Measurements from ENCODE around the gene ELOVL7. TPM values are rescaled to one million over a fixed set of nuclear protein-coding genes. Genes with fewer than 3 reads are reported as not detected.

Gene ELOVL7
- total RNA-seq, 1 experiment from 2014 or later = 2.9 TPM

DNA sequence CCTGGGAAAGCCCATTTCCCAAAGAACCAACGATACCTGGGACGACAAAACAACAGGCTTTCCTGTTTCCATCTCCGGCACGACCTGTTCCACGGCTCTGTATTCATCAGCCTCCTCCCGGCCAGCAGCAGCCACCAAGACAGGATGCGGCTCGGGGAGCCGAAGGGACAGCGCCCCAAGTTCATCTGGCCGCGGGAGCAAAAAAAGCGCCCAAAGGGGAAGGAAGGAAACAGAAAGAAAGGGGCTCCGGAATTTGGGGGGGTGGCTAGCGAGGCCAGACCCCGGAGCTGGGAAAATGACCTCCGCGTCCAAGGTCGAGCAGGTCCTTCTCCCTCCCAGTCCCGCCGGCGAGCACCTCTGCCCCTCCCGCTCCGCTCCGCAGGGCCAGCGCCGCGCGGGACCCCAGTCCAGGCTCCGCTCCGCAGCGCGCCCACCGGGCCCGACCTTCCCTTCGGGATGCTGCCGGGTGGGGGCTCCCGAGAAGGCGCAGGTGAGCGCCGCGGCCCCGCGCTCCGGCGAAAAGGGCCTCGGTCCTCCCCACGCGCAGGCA, 608 bp downstream of the ELOVL7 start:
- Histone ChIP-seq H3K4me1 (ENCODE audit: control insufficient read depth, insufficient read depth, low read length) (no peaks in the 10 kb centered on the region), H3K27ac (ENCODE audit: low read length) (no peak overlapping the region), H3K36me3 (ENCODE audit: control insufficient read depth, insufficient read depth, low read length) (no peaks in the 10 kb centered on the region), H3K9me3 (ENCODE audit: control insufficient read depth, insufficient read depth, low read depth, low read length) (no peaks in the 10 kb centered on the region), H3K27me3 (ENCODE audit: control insufficient read depth, insufficient read depth, low read length) (peaks cover 27% of the 10 kb centered on the region), H3K4me3 (ENCODE audit: low read depth in 2 of 2, low read length in 2 of 2) (peak overlapping the region; percentile 59 to 69)
- CTCF ChIA-PET = interaction anchor here (0.7 kb wide), 1 partner anchor 374 kb away, joined by 3 read pairs; no protein-coding TSS in a partner anchor
- no TSS peak for BruUV-seq (replicated peaks)
- POLR2A ChIA-PET = no interaction called here
- intact Hi-C loops (cut with micrococcal nuclease; ENCODE audit: unreplicated experiment) (loop anchor here (5.0 kb wide), 1 partner anchor 166 kb away; no protein-coding TSS in a partner anchor), in situ Hi-C loops (cut with HindIII; ENCODE audit: low pct_unique_long_range_greater_than_20kb, low sequenced_read_pairs) (no loop called here)
- TF ChIP-seq POLR2AphosphoS5 (IDR thresholded peaks at IDR 0.05; ENCODE audit: low read depth, low read length) (no peak), REST (IDR thresholded peaks at IDR 0.05; ENCODE audit: insufficient read depth in 1 of 2, low read depth in 2 of 2, low read length in 1 of 2) (no peak), TCF7L2 (IDR thresholded peaks at IDR 0.05; ENCODE audit: low read depth, low read length) (no peak), SIN3A (IDR thresholded peaks at IDR 0.05; ENCODE audit: borderline replicate concordance, insufficient read depth, low read depth, low read length) (no peak)
- TF ChIP-seq, protein P1, sequence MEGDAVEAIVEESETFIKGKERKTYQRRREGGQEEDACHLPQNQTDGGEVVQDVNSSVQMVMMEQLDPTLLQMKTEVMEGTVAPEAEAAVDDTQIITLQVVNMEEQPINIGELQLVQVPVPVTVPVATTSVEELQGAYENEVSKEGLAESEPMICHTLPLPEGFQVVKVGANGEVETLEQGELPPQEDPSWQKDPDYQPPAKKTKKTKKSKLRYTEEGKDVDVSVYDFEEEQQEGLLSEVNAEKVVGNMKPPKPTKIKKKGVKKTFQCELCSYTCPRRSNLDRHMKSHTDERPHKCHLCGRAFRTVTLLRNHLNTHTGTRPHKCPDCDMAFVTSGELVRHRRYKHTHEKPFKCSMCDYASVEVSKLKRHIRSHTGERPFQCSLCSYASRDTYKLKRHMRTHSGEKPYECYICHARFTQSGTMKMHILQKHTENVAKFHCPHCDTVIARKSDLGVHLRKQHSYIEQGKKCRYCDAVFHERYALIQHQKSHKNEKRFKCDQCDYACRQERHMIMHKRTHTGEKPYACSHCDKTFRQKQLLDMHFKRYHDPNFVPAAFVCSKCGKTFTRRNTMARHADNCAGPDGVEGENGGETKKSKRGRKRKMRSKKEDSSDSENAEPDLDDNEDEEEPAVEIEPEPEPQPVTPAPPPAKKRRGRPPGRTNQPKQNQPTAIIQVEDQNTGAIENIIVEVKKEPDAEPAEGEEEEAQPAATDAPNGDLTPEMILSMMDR (IDR thresholded peaks at IDR 0.05) = no peak
- DNase-seq (ENCODE audit: low read depth, low spot score) = no peak
- peak; percentile 72 for ATAC-seq

DNA sequence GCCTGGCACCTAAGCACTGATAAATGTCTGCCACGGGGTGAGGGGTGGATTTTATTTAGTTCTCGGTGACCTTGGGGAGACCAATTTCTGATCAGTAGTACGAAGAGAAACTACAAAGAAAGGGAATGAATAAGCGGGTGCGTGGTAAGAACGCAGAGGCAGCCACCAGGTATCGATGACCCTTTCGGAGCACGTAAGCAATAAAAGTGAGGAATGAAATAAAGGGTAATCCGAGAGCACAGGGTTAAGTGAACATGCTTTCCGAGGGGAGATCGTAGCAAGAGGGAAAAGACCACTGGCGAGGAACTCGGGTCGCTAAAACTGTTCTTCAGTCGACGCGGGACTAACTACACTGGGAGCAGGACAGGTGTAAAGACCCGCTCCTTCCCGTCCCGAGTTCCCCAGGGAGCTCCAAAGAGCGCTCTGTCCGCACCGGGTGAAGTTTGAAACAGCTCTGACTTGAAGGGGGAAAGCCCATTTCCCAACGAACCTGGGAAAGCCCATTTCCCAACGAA, 1.1 kb downstream of the ELOVL7 start:
- ATAC-seq (peak; percentile 60), DNase-seq (ENCODE audit: low read depth, low spot score) (no peak)
- Histone ChIP-seq H3K4me3 (ENCODE audit: low read depth in 2 of 2, low read length in 2 of 2) (peak overlapping the region; percentile 59 to 69), H3K27me3 (ENCODE audit: control insufficient read depth, insufficient read depth, low read length) (peaks cover 27% of the 10 kb centered on the region), H3K9me3 (ENCODE audit: control insufficient read depth, insufficient read depth, low read depth, low read length) (no peaks in the 10 kb centered on the region), H3K4me1 (ENCODE audit: control insufficient read depth, insufficient read depth, low read length) (no peaks in the 10 kb centered on the region), H3K36me3 (ENCODE audit: control insufficient read depth, insufficient read depth, low read length) (no peaks in the 10 kb centered on the region), H3K27ac (ENCODE audit: low read length) (no peak overlapping the region)
- TF ChIP-seq SIN3A (IDR thresholded peaks at IDR 0.05; ENCODE audit: borderline replicate concordance, insufficient read depth, low read depth, low read length) (no peak), TCF7L2 (IDR thresholded peaks at IDR 0.05; ENCODE audit: low read depth, low read length) (no peak), REST (IDR thresholded peaks at IDR 0.05; ENCODE audit: insufficient read depth in 1 of 2, low read depth in 2 of 2, low read length in 1 of 2) (no peak), POLR2AphosphoS5 (IDR thresholded peaks at IDR 0.05; ENCODE audit: low read depth, low read length) (no peak)
- TF ChIP-seq, protein P1 (IDR thresholded peaks at IDR 0.05) = no peak
- CTCF ChIA-PET = no interaction called here
- no TSS peak for BruUV-seq (replicated peaks)
- intact Hi-C loops (cut with micrococcal nuclease; ENCODE audit: unreplicated experiment) (loop anchor here (5.0 kb wide), 1 partner anchor 166 kb away; no protein-coding TSS in a partner anchor), in situ Hi-C loops (cut with HindIII; ENCODE audit: low pct_unique_long_range_greater_than_20kb, low sequenced_read_pairs) (no loop called here)
- POLR2A ChIA-PET = no interaction called here
